HCT116 (cell line): ENCODE measurements around the gene ARMH3. TPM values are rescaled to one million over a fixed set of nuclear protein-coding genes. Genes with fewer than 3 reads are reported as not detected.

Source experiments
- ATAC-seq: fragments of 200-7000 bp; cut with Tn5 transposase; 2 replicates; pipeline ENCODE4 v1.9.1; 2020; ENCODE audit warnings: mild to moderate bottlenecking, moderate library complexity
- BruUV-seq: library from RNA; stranded (reverse); fragments of 400-500 nt; replicated peaks from 2 replicates; lab custom pipeline; 2021; lab: Mats Ljungman, UMichigan
- CTCF ChIA-PET: fragments of 300-600 bp; sonication (Branson Sonifier 250); formaldehyde crosslinking; loops from one replicate; lab custom pipeline; 2021; ENCODE audit warnings: antibody characterized with exemption; lab: Charles Lee
- POLR2A ChIA-PET: fragments of 300-600, 350-600 bp; sonication (Branson Sonifier 250); formaldehyde crosslinking; loops from one replicate; lab custom pipeline; 2021; ENCODE audit warnings: antibody characterized with exemption; lab: Charles Lee
- RAD21 ChIA-PET, 2 experiments: fragments of 300-600 bp; sonication (Branson Sonifier 250); formaldehyde crosslinking; loops; one replicate each; lab custom pipeline; 2023; ENCODE audit warnings: low total read pairs in 2 of 2; ENCODE audit not compliant: uncharacterized antibody in 2 of 2, unreplicated experiment in 2 of 2, low non-redundant PET in 1 of 2; lab: Charles Lee
- DNase-seq: peaks from one replicate; pipeline ENCODE4 v3.0.0-alpha.2; 2010; ENCODE audit warnings: low read depth, low spot score
- H2AFZ ChIP-seq: fragments of 200-600 bp; shearing (Covaris generic), sonication (generic); 2 replicates; pipeline ENCODE4 v1.6.1; 2017; ENCODE audit warnings: low read depth, mixed run types, mixed read lengths, antibody characterized with exemption, low read length; ENCODE audit not compliant: poor library complexity, severe bottlenecking
- H3K27ac ChIP-seq: 2 replicates; pipeline ENCODE4 v1.5.1; 2012; ENCODE audit warnings: low read depth, low read length
- H3K27me3 ChIP-seq: fragments of 200-600 bp; sonication (generic); 2 replicates; pipeline ENCODE4 v1.6.1; 2016; ENCODE audit warnings: mixed run types, low read length, mixed read lengths; ENCODE audit not compliant: insufficient read depth
- H3K36me3 ChIP-seq, 2 experiments: fragments of 200-500 bp in 1 of 2; fragments of 200-600 bp in 1 of 2; sonication (Bioruptor generic) in 1 of 2; sonication (generic) in 1 of 2; 2 replicates each; pipeline versions ENCODE4 v1.5.1 to v1.6.1; 2014 to 2016; ENCODE audit warnings: low read length in 2 of 2, inconsistent platforms in 1 of 2, mixed read lengths in 1 of 2, mixed run types in 1 of 2; ENCODE audit not compliant: insufficient read depth in 2 of 2, control insufficient read depth in 1 of 2
- H3K4me1 ChIP-seq, 2 experiments: fragments of 200-600 bp in 1 of 2; sonication (generic) in 1 of 2; 2 replicates each; pipeline versions ENCODE4 v1.5.1 to v1.6.1; 2012 to 2017; ENCODE audit warnings: low read length in 2 of 2, inconsistent platforms in 1 of 2, mild to moderate bottlenecking in 1 of 2, mixed read lengths in 1 of 2, mixed run types in 1 of 2, moderate library complexity in 1 of 2; ENCODE audit not compliant: insufficient read depth in 2 of 2, control insufficient read depth in 1 of 2
- H3K4me2 ChIP-seq: fragments of 200-600 bp; sonication (generic); 2 replicates; pipeline ENCODE4 v1.6.1; 2017; ENCODE audit warnings: mixed run types, low read length, mixed read lengths
- H3K4me3 ChIP-seq, 2 experiments: fragments of 200-600 bp in 1 of 2; sonication (generic) in 1 of 2; replicated peaks in 1 of 2; 2 replicates each; pipeline ENCODE4 v1.5.1; 2011 to 2016; ENCODE audit warnings: low read length in 2 of 2, control low read depth in 1 of 2, low read depth in 1 of 2, mild to moderate bottlenecking in 1 of 2, mixed read lengths in 1 of 2, mixed run types in 1 of 2
- H3K79me2 ChIP-seq: fragments of 200-600 bp; sonication (generic); 2 replicates; pipeline ENCODE4 v1.6.1; 2017; ENCODE audit warnings: mild to moderate bottlenecking, mixed run types, low read length, moderate library complexity, mixed read lengths; ENCODE audit not compliant: insufficient read depth
- H3K9ac ChIP-seq: fragments of 200-600 bp; sonication (generic); 2 replicates; pipeline ENCODE4 v1.6.1; 2016; ENCODE audit warnings: low read length, mixed read lengths
- H3K9me2 ChIP-seq: fragments of 200-600 bp; sonication (generic), shearing (Covaris generic); 2 replicates; pipeline ENCODE4 v1.6.1; 2017; ENCODE audit warnings: mixed run types, mild to moderate bottlenecking, moderate library complexity; ENCODE audit not compliant: insufficient read depth
- H3K9me3 ChIP-seq, 2 experiments: fragments of 200-500 bp in 1 of 2; fragments of 200-600 bp in 1 of 2; sonication (Bioruptor generic) in 1 of 2; sonication (generic) in 1 of 2; 2 replicates each; pipeline ENCODE4 v1.6.1; 2014 to 2017; ENCODE audit warnings: low read length in 2 of 2, mixed read lengths in 2 of 2, inconsistent platforms in 1 of 2, low read depth in 1 of 2, mild to moderate bottlenecking in 1 of 2, mixed run types in 1 of 2, moderate library complexity in 1 of 2; ENCODE audit not compliant: control insufficient read depth in 1 of 2, insufficient read depth in 1 of 2
- H4K20me1 ChIP-seq: fragments of 200-600 bp; sonication (generic), shearing (Covaris generic); 2 replicates; pipeline ENCODE4 v1.6.1; 2017; ENCODE audit warnings: mixed run types, mild to moderate bottlenecking, moderate library complexity; ENCODE audit not compliant: insufficient read depth
- ATF3 ChIP-seq: IDR thresholded peaks from 2 replicates; pipeline ENCODE4 v1.6.1; 2012
- CEBPB ChIP-seq: IDR thresholded peaks from 2 replicates; pipeline ENCODE4 v1.6.1; 2012; ENCODE audit warnings: low read depth
- ELF1 ChIP-seq: IDR thresholded peaks from 2 replicates; pipeline ENCODE4 v1.6.1; 2012; ENCODE audit warnings: low read depth, borderline replicate concordance
- EZH2phosphoT487 ChIP-seq: fragments of 200-600 bp; IDR thresholded peaks from 2 replicates; pipeline ENCODE4 v1.6.1; 2018; ENCODE audit warnings: antibody characterized with exemption, borderline replicate concordance
- FOSL1 ChIP-seq: IDR thresholded peaks from 2 replicates; pipeline ENCODE4 v1.6.1; 2012; ENCODE audit warnings: low read depth
- SRF ChIP-seq: IDR thresholded peaks from 2 replicates; pipeline ENCODE4 v1.6.1; 2012; ENCODE audit warnings: low read depth
- ZNF274 ChIP-seq: fragments of 200-500 bp; sonication (Bioruptor generic); IDR thresholded peaks from 2 replicates; pipeline ENCODE4 v1.6.1; 2014; ENCODE audit warnings: mild to moderate bottlenecking, low read depth, low read length, inconsistent platforms
- intact Hi-C: fragments of 100-400 bp; cut with micrococcal nuclease; formaldehyde crosslinking; loops from 2 replicates; pipeline ENCODE4 v1.10.0; 2022
- total RNA-seq: library from RNA; stranded (reverse); gene quantifications from one replicate; pipeline ENCODE4 v1.2.1, GENCODE V29; 2021; ENCODE audit not compliant: unreplicated experiment
- TF ChIP-seq, protein P1 (sequence below): IDR thresholded peaks from 2 replicates; pipeline ENCODE4 v1.6.1; 2011; ENCODE audit warnings: mild to moderate bottlenecking, low read length, moderate library complexity; ENCODE audit not compliant: insufficient replicate concordance; ENCODE audit errors: extremely low read depth

Gene ARMH3
- total RNA-seq, 1 experiment from 2014 or later = 30.4 TPM

DNA sequence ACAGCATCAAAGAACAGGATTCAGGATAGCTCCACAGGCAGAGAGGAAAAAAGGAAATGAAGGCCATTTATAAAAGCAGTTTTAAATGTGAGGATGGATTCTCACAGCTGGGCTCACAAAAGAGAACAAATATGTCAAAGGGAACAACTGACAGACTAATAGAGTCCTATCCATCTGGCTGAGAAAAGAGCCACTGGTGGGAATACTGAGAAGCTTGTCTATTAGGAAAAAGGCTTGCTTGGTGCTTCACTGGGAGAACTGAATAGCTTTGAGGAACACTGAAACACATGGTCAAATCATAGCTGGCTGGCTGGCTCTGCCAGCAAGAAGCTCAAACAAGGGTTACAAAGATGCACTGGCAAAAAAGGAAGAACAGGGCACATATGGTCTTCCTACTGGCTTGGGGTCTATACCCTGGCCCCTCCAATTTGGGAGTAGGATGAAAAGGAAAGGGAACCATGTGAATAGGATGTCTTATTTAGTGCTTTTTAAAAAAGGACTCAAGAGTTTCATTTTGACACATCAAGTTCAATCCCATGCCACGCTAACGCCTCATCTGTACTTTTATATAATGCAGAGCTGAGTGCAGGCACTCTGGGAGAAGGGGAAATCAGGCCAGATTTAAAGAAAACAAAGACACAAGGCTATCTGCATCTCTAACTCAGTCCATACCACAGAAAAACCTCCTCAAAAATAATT is 167.6 kb downstream of the ARMH3 start:
- POLR2A ChIA-PET = no interaction called here
- no peaks in the 10 kb centered on the region for H3K9me3 ChIP-seq
- CTCF ChIA-PET = interaction anchor here (1.0 to 8.0 kb wide), 10 partner anchors 9 to 184 kb away, joined by 3 to 92 read pairs (median 6); no protein-coding TSS in a partner anchor

More for the DNA sequence above, 167.6 kb downstream of the ARMH3 start:
- Histone ChIP-seq H3K36me3 (no peaks in the 10 kb centered on the region), H3K79me2 (no peaks in the 10 kb centered on the region), H3K9ac (no peak overlapping the region), H3K4me1 (peaks cover 4 to 13% of the 10 kb centered on the region in 2 experiments; a peak in 3 of 4 replicates), H3K4me2 (no peak overlapping the region), H3K27ac (no peak overlapping the region), H3K9me2 (no peaks in the 10 kb centered on the region), H2AFZ (no peak overlapping the region), H4K20me1 (no peaks in the 10 kb centered on the region), H3K27me3 (no peaks in the 10 kb centered on the region), H3K4me3 (no peak overlapping the region)
- BruUV-seq = TSS peak; percentile 19
- intact Hi-C loops = no loop called here
- TF ChIP-seq CEBPB (no peak), ZNF274 (no peak), SRF (no peak), ATF3 (no peak), ELF1 (no peak), EZH2phosphoT487 (no peak), FOSL1 (no peak)
- TF ChIP-seq, protein P1, sequence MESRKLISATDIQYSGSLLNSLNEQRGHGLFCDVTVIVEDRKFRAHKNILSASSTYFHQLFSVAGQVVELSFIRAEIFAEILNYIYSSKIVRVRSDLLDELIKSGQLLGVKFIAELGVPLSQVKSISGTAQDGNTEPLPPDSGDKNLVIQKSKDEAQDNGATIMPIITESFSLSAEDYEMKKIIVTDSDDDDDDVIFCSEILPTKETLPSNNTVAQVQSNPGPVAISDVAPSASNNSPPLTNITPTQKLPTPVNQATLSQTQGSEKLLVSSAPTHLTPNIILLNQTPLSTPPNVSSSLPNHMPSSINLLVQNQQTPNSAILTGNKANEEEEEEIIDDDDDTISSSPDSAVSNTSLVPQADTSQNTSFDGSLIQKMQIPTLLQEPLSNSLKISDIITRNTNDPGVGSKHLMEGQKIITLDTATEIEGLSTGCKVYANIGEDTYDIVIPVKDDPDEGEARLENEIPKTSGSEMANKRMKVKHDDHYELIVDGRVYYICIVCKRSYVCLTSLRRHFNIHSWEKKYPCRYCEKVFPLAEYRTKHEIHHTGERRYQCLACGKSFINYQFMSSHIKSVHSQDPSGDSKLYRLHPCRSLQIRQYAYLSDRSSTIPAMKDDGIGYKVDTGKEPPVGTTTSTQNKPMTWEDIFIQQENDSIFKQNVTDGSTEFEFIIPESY = no peak
- ATAC-seq (no peak), DNase-seq (no peak)
- RAD21 ChIA-PET = interaction anchor here (0.5 to 1.3 kb wide), 3 partner anchors 121 to 171 kb away, joined by 3 to 5 read pairs (median 5); no protein-coding TSS in a partner anchor
